Stimulated activated CD8-positive, alpha-beta memory T cell treated with anti-CD3 and anti-CD28 coated beads, Interleukin-12 subunit alpha, Interleukin-12 subunit beta, amount 100 ng/mL, for 24 hours (primary cell): ENCODE measurements around the gene ATG16L1.
A peak's percentile ranks its signal among the peaks of the same experiment; 100 is the strongest.

ENCODE experiments used
- DNase-seq: peaks from one replicate; pipeline ENCODE4 v3.0.0-alpha.2; 2020; ENCODE audit errors: extremely low read depth

Gene ATG16L1

GRCh38 chr2:233251306-233252116 lies at the start of gene ATG16L1:
Gene ATG16L1 (plus strand): TSS chr2:233251673. CDS start chr2:233251828, 155 bp downstream.
- DNase-seq, result peak; percentile 86

- DNase-seq, result no peak
These were observed 48.9 kb upstream of the ATG16L1 start for GRCh38 chr2:233202531-233202944.

- no peak for DNase-seq
These were observed 48.4 kb upstream of the ATG16L1 start for GRCh38 chr2:233203060-233203459.

GRCh38 chr2:233204286-233204936 lies 47.1 kb upstream of the ATG16L1 start:
- no peak for DNase-seq

GRCh38 chr2:233208382-233209116 lies 42.9 kb upstream of the ATG16L1 start:
- no peak for DNase-seq

- no peak for DNase-seq
These were observed 42.3 kb upstream of the ATG16L1 start for GRCh38 chr2:233209117-233209532.

GRCh38 chr2:233209533-233210171 lies 41.8 kb upstream of the ATG16L1 start:
- DNase-seq, result no peak

- DNase-seq, result no peak
These were observed 41.2 kb upstream of the ATG16L1 start for GRCh38 chr2:233210281-233210680.

- no peak for DNase-seq
These were observed 40.5 kb upstream of the ATG16L1 start for GRCh38 chr2:233210843-233211547.

GRCh38 chr2:233211548-233211895 lies 40.0 kb upstream of the ATG16L1 start:
- DNase-seq, result no peak

- no peak for DNase-seq
These were observed 38.5 kb upstream of the ATG16L1 start for GRCh38 chr2:233213011-233213410.

GRCh38 chr2:233213975-233214374 lies 37.5 kb upstream of the ATG16L1 start:
- no peak for DNase-seq

- DNase-seq, result no peak
These were observed 33.5 kb upstream of the ATG16L1 start for GRCh38 chr2:233217892-233218377.

GRCh38 chr2:233218836-233219235 lies 32.6 kb upstream of the ATG16L1 start:
- DNase-seq, result no peak

GRCh38 chr2:233219848-233220247 lies 31.6 kb upstream of the ATG16L1 start:
- DNase-seq, result no peak

GRCh38 chr2:233221378-233222063 lies 30.0 kb upstream of the ATG16L1 start:
- no peak for DNase-seq

GRCh38 chr2:233223059-233223894 lies 28.2 kb upstream of the ATG16L1 start:
- DNase-seq, result no peak

GRCh38 chr2:233225230-233226068 lies 26.0 kb upstream of the ATG16L1 start:
- DNase-seq, result no peak

GRCh38 chr2:233226511-233227031 lies 24.9 kb upstream of the ATG16L1 start:
- no peak for DNase-seq
